Left cardiac atrium (tissue), 4 donors: Measurements from ENCODE around the gene PPP1R10. TPM values are rescaled to one million over a fixed set of nuclear protein-coding genes. Genes with fewer than 3 reads are reported as not detected.
"Not testable (repeated sequence)": the region's sequence is repeated elsewhere in the genome, so short reads cannot be mapped to it uniquely, and the experiment has no call there.

Source experiments
- ATAC-seq, 2 donors: fragments of 200-7000 bp; cut with Tn5 transposase; one replicate each; pipeline ENCODE4 v1.9.1; 2020; ENCODE audit warnings: mild to moderate bottlenecking in 2 of 2, moderate library complexity in 2 of 2
- DNase-seq: peaks from one replicate; pipeline ENCODE4 v3.0.0-alpha.2; 2020
- intact Hi-C, 2 donors: fragments of 100-400 bp; cut with DNase I; formaldehyde crosslinking; loops; one replicate each; pipeline versions ENCODE4 v1.14.1 to v1.15.1; 2022 to 2023
- long read RNA-seq: library from polyadenylated mRNA; unstranded; transcript quantifications from one replicate; pipeline ENCODE4 v2.0.0, GENCODE V29; 2021
- total RNA-seq, 2 donors: library from RNA; stranded (reverse); fragmentation: NEBNext Ultra II Directional; extraction: Animal tissue kit (Norgen Biotek cat#: 25700); gene quantifications; one replicate each; pipeline ENCODE4 v1.2.1, GENCODE V29; 2021
- donor health status: DM: no; HTN: yes; CAD: no.
- donor health status: DM: no; HTN: yes; CAD: no; lungs with severe emphysema.
- donor health status: DM: yes; HTN: yes; CAD: no.
- donor health status: Dilated cardiomyopathy.

PPP1R10 gene
- 10 to 100 TPM; 37.3 to 42.1 TPM for total RNA-seq
- long read RNA-seq, partial matches to known transcripts = 5 of 5 reads
- long read RNA-seq, other reads (novel, unspliced or antisense) = 0 of 5 reads

DNA sequence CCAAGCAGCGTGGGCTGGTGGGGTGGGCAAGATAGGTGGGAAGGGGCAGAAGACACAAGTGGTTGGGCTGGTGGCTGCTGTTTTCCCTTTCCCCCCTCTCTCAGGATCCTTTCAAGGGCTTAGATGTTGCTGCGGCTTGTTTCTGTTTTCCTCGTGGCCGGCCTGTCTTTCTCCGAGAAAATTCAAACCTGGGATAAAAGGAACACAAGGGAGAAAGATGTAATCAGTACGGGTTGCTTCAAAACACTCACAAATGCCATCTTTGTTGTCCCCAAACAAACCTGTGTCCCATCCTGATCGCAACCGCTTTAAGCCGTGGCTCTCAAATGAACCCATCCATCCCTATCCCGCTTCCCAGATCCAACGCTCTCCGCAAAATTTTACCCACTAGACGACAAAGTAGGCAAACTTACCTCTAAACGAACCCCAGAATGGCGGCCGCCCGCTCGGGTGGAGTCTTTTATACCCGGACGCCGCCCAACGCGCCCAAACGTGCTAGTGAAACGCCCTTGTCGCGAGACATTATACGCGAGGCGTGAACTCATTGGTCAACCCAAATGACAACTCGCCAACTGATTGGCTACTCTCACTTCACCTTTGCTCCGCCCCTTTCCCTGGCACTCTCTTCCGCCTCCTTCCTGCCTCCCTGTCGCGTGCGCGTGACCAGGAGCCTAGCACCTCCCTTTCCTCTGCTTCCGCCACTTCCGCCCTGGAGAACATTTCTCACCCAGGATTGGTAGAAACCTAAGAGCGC lies at the start of gene PPP1R10:
PPP1R10 (minus strand) TSS at position 433 of the 754 bp plus-strand sequence. CDS start 7,299 bp downstream, outside the sequence.
- DNase-seq (peak; percentile 99), ATAC-seq (peak; percentile 89 to 92)
- intact Hi-C loops = no loop called here

DNA sequence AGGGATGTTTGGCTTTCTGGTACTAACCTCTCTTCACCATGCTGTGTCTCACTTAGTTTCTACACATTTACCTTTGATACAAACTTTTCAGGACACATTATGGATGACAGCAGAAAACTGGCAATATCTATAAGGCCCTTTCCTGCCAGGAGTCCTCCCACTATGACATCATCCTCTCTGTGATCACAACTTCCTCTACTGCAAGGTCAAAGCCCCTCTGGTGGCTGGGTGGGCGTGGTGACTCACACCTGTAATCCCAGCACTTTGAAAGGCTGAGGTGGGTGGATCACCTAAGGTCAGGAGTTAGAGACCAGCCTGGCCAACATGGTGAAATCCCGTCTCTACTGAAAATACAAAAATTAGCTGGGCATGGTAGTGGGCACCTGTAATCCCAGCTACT lies 49.3 kb upstream of the PPP1R10 start:
- DNase-seq, ATAC-seq, intact Hi-C loops: not testable (repeated sequence)

DNA sequence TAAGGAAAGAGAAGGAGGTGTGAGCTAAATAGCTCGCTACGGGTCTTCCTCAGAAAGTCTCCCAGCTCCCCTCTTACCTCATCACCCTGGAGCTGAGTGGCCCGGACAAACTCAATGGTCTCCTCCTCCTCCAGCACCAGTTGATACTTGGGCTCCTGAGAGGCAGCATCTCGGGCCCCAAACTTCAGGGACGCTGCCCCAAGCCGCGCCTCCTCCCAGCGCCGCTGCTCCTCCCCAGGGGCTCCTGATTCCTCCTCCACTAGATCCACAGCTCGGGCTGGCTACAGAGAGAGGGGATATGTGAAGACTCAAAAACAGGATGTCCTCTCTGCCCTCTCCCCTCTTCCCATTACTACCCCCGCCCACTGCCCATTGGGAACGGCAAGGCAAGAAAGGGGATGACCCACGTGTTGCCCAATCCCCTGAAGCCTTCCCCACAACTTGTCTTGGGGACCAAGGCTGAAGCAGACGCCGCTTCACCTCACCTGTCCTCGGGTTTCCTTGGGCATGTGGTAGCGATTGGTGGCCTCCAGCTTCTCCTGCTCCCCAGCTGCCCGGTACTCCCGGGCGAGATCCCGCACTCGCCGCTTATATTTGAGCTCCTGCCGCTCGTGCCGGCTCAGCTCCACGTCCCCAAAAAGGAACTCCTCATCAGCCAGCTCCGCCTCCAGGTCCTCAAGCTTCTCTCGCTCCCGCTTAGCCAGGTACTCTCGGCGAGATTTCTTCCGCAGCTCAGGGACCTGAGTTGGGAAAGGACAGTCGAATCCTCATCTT lies 48.1 kb upstream of the PPP1R10 start:
- intact Hi-C loops = no loop called here
- DNase-seq (no peak), ATAC-seq (no peak)

DNA sequence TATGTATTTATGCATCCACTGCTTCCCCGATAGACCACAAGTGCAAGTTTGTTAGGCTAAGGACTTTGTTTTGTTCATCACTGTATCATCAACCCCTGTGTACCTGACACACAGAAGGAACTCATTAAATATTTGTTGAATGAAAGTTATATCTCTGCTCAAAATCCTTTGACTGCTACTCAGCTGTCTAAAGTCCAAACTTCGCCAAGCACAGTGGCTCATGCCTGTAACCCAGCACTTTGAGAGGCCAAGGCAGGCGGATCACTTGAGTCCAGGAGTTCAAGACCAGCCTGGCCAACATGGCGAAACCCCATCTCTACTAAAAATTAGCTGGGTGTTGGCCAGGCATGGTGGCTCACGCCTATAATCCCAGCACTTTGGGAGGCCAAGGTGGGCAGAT lies 40.9 kb upstream of the PPP1R10 start:
- ATAC-seq, intact Hi-C loops: not testable (repeated sequence)

DNA sequence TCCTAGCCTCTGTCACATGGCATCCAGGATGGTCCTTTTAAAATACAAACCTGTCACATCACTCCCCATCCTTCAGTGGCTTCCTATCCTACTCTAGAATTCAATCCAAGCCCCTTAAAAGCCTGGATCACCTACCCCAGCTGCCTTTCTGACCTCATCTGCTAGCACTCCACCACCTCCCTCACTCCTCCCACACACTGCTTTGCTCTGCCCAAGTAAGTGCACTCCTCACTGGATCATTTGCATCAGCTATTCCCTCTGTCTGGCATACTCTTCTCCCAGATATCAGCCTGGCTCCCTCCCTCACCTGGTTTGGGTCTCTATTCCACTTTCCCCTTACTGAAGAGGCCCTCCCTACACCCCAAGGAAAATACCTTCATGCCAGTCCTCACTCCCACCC lies 40.4 kb upstream of the PPP1R10 start:
- peak in 1 of 2 donors; percentile 62 for ATAC-seq

More for the DNA sequence above, 40.9 kb upstream of the PPP1R10 start:
- DNase-seq = not testable (repeated sequence)

DNA sequence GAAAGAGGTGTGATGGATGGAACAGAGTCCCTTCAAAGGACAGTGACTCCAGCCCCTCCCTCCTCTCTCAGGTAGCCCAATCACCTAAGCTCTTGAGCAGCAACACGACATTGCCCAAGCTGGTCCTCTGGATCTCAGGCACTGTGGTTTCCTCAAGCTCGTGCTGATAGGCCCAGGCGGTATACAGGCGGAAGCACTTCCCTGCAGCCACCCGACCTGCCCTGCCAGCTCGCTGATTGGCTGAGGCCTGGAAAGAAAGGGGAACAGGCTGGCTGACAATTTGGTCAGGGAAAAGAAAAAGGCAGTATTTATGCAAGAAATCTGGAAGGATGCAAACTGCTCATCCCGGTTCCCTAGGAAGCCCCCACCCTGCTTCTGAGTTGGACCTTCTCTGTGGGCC lies 39.5 kb upstream of the PPP1R10 start:
- intact Hi-C loops = no loop called here
- ATAC-seq (peak; percentile 11 to 23), DNase-seq (no peak)

More for the DNA sequence above, 40.4 kb upstream of the PPP1R10 start:
- intact Hi-C loops = no loop called here
- no peak for DNase-seq

DNA sequence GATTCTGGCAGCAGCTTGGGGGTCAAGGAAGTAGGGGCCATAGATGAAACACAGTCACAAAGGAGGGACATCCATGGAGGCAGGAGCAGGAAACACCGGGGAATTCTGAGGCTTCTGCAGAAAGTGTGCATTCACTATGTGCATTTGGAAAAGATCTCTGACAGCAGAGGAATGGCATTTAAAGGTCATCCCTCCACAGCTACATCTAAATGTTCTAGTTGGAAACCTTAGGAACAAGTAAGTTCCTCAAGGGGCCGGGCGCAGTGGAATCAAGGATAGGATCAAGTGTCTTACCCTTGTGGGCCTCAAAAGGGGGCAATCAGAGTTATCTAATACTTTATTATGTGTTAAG lies 38.7 kb upstream of the PPP1R10 start:
- intact Hi-C loops = no loop called here
- no peak for ATAC-seq
- DNase-seq = no peak

DNA sequence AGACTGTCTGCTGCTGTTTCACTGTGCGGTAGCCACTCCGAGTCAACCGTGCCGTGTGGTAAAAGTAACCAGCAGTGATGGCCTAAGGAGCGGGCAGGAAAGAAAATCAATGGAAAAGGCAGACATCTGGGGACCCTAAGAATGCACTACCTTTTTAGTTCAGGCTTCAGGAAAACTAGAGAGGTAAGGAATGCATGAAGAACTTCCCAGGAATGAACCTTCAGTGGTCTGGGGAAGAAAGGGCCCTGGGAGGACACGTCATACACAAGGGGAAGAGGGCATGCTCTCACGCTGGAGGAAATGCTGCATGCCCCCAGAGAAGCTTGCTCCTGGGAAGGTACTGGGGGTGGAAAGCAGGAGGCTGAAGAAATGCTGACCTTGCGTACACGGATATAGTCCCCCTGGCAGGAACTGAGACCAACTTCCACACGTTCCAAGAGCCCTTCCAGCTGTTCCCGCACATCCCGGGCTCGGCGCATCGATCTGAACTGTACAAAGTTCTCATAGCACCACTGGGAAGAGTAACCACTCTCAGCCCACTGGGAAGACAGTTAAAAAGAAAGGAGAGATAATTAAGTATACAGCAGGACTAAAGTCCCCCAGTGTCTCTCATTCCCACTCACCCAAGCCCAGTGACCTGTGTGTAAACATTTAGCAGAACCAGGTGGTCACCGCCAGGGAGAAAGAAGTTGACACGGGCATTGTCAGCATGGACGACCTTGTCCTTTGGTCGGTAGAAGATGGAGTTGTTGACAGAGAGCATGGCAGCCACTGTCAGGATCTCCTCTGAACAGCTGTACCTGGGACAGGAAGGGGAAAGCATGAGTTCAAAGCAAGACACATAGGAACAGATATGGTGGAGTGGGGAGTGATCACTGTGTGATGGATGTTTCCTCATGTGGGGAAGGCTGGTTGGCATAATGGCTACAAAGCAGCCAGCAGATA lies 38.0 kb upstream of the PPP1R10 start:
- intact Hi-C loops = no loop called here
- DNase-seq (no peak), ATAC-seq (no peak)

DNA sequence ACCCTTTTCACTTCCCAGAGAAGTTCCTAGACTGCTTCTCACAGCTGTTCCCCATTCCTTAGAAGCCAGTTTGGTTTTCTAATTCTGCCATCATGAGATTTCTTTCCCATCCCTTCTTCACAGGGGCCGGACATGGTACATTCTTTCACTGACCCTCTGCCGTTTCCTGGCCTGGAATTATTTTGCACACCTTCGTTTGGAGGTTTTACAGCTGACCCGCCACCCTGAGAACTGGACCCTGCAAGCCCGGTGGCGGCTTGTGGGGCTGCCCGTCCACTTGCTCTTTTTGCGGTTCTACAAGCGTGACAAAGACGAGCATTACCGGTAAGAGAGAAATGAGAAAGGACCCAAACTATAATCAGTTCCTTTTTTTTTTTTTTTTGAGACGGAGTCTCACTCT lies 34.1 kb upstream of the PPP1R10 start:
- ATAC-seq (no peak), DNase-seq (no peak)
- intact Hi-C loops = no loop called here

DNA sequence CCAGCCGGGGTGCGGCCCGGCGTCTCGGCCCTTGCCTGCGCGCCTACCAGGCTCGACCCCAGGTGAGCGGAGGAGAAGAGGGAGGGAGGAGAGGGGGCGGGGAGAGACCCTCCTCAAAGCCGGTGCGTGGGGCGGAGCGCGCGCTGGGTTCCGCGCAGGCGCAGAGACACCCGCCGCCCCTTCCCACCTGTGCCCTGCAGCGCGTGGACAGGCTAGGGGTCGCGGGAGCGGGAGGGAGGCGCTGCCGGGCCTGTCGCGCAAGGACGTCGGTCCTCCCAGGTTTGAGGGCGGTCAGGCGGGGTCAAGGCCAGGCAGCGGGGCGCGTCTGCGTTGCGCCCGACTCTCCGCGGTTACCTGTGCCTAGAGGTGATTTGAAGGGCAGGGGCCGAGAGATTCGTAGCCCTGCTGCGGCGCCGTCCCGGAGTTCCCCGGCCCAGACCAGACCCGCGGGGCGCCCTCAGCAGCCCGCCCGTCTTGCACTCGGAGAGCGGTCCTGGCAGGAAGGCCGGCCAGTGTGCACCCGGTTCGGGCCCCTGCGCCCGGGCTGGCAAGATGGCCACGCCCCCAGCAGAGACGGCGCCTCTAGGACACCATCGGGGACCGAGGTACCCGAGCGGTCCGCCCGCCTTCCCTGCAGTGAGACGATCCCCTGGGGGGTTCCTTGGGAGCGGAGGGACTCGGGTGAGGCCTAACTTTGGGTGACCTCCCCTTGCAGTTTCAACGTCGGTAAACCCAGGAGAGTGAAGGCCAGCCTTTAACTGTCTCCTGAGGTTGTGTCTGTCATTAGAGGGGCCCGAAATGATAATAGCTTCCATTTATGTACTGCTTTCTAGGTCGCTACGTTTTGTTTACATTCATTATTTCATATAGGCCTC lies 30.4 kb upstream of the PPP1R10 start:
- ATAC-seq (peak; percentile 88 to 89), DNase-seq (peak; percentile 81)
- intact Hi-C loops = no loop called here

DNA sequence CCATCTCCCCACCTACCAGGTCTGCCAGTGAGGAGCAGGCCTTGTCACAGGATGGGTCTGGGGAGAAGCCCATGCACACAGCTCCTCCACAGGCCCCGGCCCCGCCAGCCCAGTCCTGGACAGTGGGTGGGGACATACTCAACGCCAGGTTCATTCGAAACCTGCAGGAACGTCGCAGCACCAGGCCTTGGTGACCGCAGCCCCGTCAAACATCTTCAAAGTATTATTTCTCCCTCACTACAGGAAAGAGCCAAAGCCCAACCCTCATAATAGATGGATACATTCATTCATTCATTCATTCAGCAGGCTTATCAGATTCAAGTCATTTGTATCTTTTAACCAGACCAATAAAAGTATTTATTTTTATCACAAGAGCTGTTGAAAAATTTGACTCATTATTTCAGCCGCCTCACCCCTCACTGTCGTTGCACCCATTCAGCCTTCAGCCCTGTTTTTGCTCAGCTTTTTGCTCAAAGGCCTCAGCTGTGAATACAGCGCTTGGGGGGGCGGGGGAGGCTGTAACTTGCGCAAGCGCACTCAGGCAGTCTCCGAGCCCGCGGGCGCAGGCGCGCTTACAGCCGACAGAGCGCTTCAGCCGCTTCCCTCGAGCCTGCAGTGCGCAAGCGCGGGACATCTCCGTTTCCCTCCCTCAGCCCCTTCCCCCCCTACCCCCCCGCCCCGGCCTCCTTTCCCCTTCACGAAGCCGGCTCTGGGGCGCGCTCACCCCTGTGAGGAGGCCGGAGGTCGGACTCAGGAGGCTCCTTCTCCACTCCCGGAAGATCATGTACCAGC lies 29.6 kb upstream of the PPP1R10 start, which contains the start of gene C6orf136:
C6orf136 (plus strand) TSS at position 684 of the 792 bp plus-strand sequence; CDS start at position 783, 99 bp downstream.
- DNase-seq (peak; percentile 96), ATAC-seq (peak; percentile 93)
- intact Hi-C loops = no loop called here

DNA sequence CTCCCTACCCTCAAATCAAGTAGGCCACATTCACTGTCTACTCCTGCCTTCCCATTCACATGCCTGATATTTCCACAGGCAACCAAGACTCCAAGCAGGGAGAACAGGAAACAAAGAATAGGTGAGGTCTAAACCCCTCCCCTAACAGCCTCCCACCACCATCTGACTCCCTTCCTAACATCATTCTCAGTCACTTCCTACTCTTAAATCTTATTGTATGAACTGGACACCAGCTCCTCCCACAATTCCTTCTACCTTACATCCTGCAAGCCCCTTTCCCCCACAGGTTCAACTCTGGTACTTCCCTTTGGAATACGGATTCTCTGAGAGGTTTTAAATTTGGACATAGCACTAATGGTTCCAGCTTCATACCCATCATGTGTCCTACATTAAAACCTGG lies 28.9 kb upstream of the PPP1R10 start:
- no peak for DNase-seq
- intact Hi-C loops = no loop called here
- ATAC-seq = no peak

DNA sequence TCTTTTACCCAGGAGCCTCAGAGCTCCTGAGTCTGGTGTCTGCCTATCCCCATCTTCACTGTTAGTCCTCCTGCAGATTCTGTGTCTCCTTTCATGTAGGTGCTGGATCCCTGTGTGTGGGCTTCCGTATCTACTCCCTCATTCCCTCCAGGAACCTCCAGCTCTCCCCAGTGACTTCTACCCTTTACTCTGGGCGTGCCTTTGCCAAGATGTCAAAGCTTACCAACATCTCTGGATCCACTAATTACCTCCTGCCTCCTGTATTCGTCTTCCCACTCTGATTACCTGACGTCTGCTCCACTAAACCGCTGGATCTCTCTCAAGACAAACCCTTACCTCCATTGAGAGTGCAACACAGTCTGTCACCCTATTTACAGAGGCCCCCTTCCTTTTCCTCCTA lies 27.7 kb upstream of the PPP1R10 start:
- intact Hi-C loops = no loop called here
- DNase-seq = no peak

DNA sequence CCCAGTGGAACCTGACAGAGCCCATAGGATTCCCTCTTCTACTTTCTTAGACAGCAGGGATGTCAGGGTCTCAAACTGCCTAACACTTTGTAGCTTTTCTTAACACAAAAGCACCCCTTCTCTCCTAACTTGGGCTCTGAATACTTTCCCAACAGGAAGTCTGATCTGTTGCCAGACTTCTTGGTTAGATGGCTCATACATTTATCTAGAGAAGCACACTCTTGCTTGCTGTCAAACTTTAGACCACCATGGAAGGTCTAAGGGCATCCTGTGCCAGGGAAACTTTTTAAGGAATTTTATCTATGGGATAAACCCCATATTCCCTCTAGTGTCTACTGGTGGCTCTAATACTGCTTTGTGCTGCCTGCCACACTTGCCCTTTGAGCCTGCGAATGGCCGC lies 26.6 kb upstream of the PPP1R10 start:
- ATAC-seq = no peak
- intact Hi-C loops = no loop called here
- DNase-seq = no peak

More for the DNA sequence above, 27.7 kb upstream of the PPP1R10 start:
- ATAC-seq = no peak

DNA sequence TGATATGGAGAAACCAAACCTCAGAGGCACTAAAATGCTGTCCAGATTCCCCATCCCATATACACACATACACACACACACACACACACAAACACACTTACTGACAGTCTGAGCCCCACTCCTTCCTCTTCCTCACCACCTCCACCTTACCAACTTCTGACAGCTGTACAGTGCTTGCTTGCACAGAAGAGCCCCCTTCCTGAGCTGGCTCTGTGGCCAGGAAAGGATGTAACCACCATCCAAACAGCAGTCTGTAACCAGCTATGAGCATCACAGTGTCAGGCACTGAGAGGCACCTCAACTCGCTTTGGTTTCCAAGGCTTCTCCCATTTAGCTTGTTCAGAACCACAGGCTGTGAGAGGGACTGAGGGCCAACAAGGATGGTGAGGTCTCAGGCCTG lies 24.0 kb upstream of the PPP1R10 start:
- ATAC-seq (no peak), DNase-seq (no peak)
- intact Hi-C loops = no loop called here

DNA sequence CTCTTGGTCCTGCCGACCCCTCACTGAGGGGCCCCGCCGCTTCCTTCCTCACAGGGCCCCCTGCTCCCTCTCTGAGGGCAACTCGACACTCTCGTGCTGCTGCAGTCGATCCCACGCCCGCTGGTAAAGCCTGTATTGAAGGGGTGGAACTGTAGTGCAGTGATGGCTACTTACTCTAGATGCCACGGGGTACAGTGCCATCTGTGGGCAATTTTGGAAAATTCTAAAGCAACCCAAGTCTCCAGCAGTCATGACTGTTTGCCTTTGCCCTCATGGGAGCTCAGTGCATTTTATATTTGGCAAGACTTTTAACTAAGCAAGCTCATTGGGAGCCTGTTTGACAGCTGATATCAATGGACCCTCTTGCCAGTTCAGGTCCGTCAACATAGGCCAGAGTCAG lies 23.4 kb upstream of the PPP1R10 start:
- DNase-seq (no peak), ATAC-seq (peak in 1 of 2 donors; percentile 36)
- intact Hi-C loops = no loop called here

DNA sequence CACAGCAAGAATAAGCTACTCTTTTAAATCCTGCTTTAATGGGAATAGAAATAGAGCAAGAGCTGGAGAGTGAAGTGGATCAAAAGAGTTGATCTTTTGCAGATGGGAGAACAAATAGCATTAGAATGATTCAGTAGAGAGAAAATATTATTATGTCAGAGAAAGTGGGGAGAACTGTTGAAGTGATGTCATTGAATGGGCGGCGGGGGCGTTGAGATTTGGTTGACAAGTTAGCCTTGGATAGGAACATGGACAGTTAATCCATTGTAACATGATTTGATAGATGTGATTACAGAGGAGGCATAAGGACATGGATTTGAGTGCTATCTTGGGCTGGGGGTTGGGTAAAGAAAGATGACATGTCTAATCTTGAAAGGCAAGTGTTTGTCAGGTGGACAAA lies 18.8 kb upstream of the PPP1R10 start:
- DNase-seq = no peak
- intact Hi-C loops = no loop called here
- ATAC-seq = no peak
